Measurements from ENCODE around the gene BEX3.

Gene BEX3

GRCh38 chrX:103415068-103415467 is 38.7 kb downstream of the BEX3 start:
- TF ChIP-seq, protein P1, sequence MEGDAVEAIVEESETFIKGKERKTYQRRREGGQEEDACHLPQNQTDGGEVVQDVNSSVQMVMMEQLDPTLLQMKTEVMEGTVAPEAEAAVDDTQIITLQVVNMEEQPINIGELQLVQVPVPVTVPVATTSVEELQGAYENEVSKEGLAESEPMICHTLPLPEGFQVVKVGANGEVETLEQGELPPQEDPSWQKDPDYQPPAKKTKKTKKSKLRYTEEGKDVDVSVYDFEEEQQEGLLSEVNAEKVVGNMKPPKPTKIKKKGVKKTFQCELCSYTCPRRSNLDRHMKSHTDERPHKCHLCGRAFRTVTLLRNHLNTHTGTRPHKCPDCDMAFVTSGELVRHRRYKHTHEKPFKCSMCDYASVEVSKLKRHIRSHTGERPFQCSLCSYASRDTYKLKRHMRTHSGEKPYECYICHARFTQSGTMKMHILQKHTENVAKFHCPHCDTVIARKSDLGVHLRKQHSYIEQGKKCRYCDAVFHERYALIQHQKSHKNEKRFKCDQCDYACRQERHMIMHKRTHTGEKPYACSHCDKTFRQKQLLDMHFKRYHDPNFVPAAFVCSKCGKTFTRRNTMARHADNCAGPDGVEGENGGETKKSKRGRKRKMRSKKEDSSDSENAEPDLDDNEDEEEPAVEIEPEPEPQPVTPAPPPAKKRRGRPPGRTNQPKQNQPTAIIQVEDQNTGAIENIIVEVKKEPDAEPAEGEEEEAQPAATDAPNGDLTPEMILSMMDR (IDR thresholded peaks at IDR 0.05; ENCODE audit: control extremely low read depth, extremely low read depth, low read depth, missing control alignments) = no peak
- no peak for DNase-seq (ENCODE audit: extremely low spot score)
- ChIA-PET POLR2A (no interaction called here), CTCF (no interaction called here)

DNA sequence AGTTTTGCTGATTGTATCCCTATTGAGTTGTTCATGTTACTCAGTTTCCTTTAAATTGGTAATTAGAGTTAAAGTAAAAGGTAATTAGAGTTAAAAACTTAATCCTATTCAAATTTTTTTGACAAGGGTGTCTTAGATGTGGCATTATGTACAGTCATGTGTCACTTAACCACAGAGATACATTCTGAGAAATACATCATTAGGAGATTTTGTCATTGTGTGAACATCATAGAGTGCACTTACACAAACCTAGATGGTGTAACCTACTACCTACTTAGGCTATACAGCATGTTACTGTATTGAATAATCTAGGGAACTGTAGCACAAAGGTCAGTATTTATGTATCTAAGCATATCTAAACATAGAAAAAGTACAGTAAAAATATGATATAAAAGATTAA is 39.2 kb downstream of the BEX3 start:
- DNase-seq (ENCODE audit: extremely low spot score) = no peak
- TF ChIP-seq, protein P1 (IDR thresholded peaks at IDR 0.05; ENCODE audit: control extremely low read depth, extremely low read depth, low read depth, missing control alignments) = no peak
- CTCF ChIA-PET = no interaction called here
- POLR2A ChIA-PET = no interaction called here

GRCh38 chrX:103417370-103417769 is 41.0 kb downstream of the BEX3 start:
- ChIA-PET CTCF (interaction anchor here (1.2 kb wide), 1 partner anchor 46 kb away, joined by 3 read pairs; no protein-coding TSS in a partner anchor), POLR2A (no interaction called here)
- TF ChIP-seq, protein P1 (IDR thresholded peaks at IDR 0.05; ENCODE audit: control extremely low read depth, extremely low read depth, low read depth, missing control alignments) = no peak
- DNase-seq (ENCODE audit: extremely low spot score) = no peak

GRCh38 chrX:103417933-103418332 is 41.6 kb downstream of the BEX3 start:
- no peak for DNase-seq (ENCODE audit: extremely low spot score)
- TF ChIP-seq, protein P1 (IDR thresholded peaks at IDR 0.05; ENCODE audit: control extremely low read depth, extremely low read depth, low read depth, missing control alignments) = no peak
- ChIA-PET POLR2A (no interaction called here), CTCF (interaction anchor here (1.2 kb wide), 1 partner anchor 46 kb away, joined by 3 read pairs; no protein-coding TSS in a partner anchor)

DNA sequence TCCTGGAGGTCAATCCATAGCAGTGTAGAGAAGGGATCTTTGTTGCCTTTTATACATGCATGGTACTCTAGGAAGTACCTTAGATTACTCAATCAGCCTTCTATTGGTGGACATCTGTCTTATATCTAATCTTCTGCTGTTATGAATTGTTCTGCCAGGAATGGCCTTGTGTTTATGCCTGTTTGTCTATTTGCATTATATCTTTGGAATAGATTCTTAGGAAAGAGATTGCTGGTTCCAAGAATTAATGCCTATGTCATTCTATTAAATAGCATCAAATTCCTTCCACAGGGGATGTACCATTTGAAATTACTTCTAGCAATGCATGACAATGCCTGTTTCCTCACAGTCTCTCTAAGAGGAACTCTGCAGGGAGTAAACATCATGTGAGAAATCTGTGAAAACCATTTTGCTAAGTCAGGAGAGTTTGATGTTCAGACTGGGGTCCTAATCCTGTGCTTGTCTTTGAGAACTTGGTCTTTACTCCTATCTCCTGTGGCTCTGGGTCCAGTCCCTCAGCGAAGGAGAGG is 42.5 kb downstream of the BEX3 start:
- TF ChIP-seq, protein P1 (IDR thresholded peaks at IDR 0.05; ENCODE audit: control extremely low read depth, extremely low read depth, low read depth, missing control alignments) = no peak
- ChIA-PET CTCF (no interaction called here), POLR2A (no interaction called here)
- DNase-seq (ENCODE audit: extremely low spot score) = no peak

DNA sequence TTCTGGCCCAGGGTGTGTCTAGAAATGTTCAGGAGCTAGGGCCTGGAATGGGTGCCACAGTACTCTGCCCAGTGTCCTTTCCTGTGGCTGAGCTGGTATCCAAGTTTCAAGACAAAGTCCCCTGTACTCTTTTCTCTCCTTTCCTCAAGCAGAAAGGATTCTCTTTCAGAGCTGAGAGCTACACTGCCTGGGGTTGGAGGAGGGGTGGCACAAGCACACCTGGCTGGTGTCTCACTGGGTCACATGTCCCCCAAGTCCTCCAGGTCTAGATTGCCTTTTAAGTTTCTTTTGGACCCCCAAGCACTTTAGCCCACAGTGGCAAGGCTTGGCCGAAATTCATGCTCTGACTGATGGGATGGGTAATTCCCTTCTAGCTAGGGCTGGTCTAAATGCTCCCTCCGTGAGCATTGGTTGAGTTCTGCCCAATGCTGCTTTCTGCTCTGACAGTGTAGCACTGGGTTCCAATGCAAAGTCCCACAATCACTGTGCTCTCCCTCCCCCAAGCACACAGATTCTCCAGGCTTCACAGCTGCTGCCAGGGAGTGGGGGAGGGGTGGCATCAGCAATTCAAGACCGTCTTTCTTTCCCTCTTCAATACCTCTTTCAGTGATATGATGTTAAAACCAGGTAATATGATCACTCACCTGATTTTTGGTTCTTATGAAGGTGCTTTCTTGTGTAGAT is 47.8 kb downstream of the BEX3 start:
- ChIA-PET CTCF (no interaction called here), POLR2A (no interaction called here)
- no peak for DNase-seq (ENCODE audit: extremely low spot score)
- TF ChIP-seq, protein P1 (IDR thresholded peaks at IDR 0.05; ENCODE audit: control extremely low read depth, extremely low read depth, low read depth, missing control alignments) = no peak

Measured in GM10248 (cell line).